CD4-positive, alpha-beta T cell (primary cell): ENCODE data around the gene TUBA3E. TPM values are rescaled to one million over a fixed set of nuclear protein-coding genes. Genes with fewer than 3 reads are reported as not detected.
"Not testable (repeated sequence)": the region's sequence is repeated elsewhere in the genome, so short reads cannot be mapped to it uniquely, and the experiment has no call there.

Source experiments
- ATAC-seq: fragments of 200-7000 bp; cut with Tn5 transposase; one replicate; pipeline ENCODE4 v1.10.0; 2022; ENCODE audit warnings: mild to moderate bottlenecking; ENCODE audit not compliant: poor library complexity
- CTCF ChIA-PET: fragments of 350-600 bp; sonication (Branson Sonifier 250); formaldehyde crosslinking; loops from one replicate; lab custom pipeline; 2021; ENCODE audit warnings: antibody characterized with exemption, inconsistent platforms; lab: Charles Lee
- POLR2A ChIA-PET: fragments of 350-600 bp; sonication (Branson Sonifier 250); formaldehyde crosslinking; loops from one replicate; lab custom pipeline; 2021; ENCODE audit warnings: antibody characterized with exemption, inconsistent platforms; lab: Charles Lee
- DNase-seq, 14 experiments: peaks; one replicate each; pipeline ENCODE4 v3.0.0-alpha.2; 2013 to 2020; ENCODE audit warnings: mixed read lengths in 2 of 14
- H3K27ac ChIP-seq, 2 donors: one replicate each; pipeline versions ENCODE4 v1.5.1 to v1.7.0; 2013; ENCODE audit warnings: low read length in 2 of 2, low read depth in 1 of 2, mild to moderate bottlenecking in 1 of 2
- H3K27me3 ChIP-seq, 2 experiments: 1 replicate in 1 of 2; 2 replicates in 1 of 2; pipeline versions ENCODE4 v1.6.1 to v1.7.0; 2013; ENCODE audit warnings: low read length in 2 of 2, control low read depth in 1 of 2, mild to moderate bottlenecking in 1 of 2, moderate library complexity in 1 of 2; ENCODE audit not compliant: insufficient read depth in 2 of 2, control insufficient read depth in 1 of 2
- H3K36me3 ChIP-seq: one replicate; pipeline ENCODE4 v1.6.1; 2013; ENCODE audit warnings: low read length, control low read depth; ENCODE audit not compliant: insufficient read depth
- H3K4me1 ChIP-seq: one replicate; pipeline ENCODE4 v1.6.1; 2013; ENCODE audit warnings: low read length, control low read depth; ENCODE audit not compliant: insufficient read depth
- H3K4me3 ChIP-seq: one replicate; pipeline ENCODE4 v1.5.1; 2013; ENCODE audit warnings: mild to moderate bottlenecking, low read length, moderate library complexity
- H3K9me3 ChIP-seq, 2 experiments: 1 replicate in 1 of 2; 2 replicates in 1 of 2; pipeline versions ENCODE4 v1.6.1 to v1.7.0; 2013; ENCODE audit warnings: low read length in 2 of 2, mild to moderate bottlenecking in 2 of 2, control low read depth in 1 of 2, moderate library complexity in 1 of 2; ENCODE audit not compliant: control insufficient read depth in 1 of 2, insufficient read depth in 1 of 2
- H3K27ac Mint-ChIP-seq: one replicate; pipeline ENCODE4 v1.8.0; 2020; ENCODE audit warnings: mixed read lengths
- H3K27me3 Mint-ChIP-seq: one replicate; pipeline ENCODE4 v1.8.0; 2021; ENCODE audit warnings: mixed read lengths
- H3K36me3 Mint-ChIP-seq: one replicate; pipeline ENCODE4 v1.8.0; 2021; ENCODE audit warnings: low read depth, mixed read lengths
- H3K4me1 Mint-ChIP-seq: one replicate; pipeline ENCODE4 v1.8.0; 2021; ENCODE audit warnings: low read depth, mixed read lengths
- H3K4me3 Mint-ChIP-seq: one replicate; pipeline ENCODE4 v1.8.0; 2020; ENCODE audit warnings: mild to moderate bottlenecking, mixed read lengths
- H3K9me3 Mint-ChIP-seq: one replicate; pipeline ENCODE4 v1.8.0; 2020; ENCODE audit warnings: mixed read lengths
- intact Hi-C, 2 experiments: fragments of 100-400 bp; cut with DNase I in 1 of 2; cut with micrococcal nuclease in 1 of 2; formaldehyde crosslinking; loops; one replicate each; pipeline versions ENCODE4 v1.15.1 to v1.9.0; 2023 to 2025; cut with DNase I, micrococcal nuclease
- total RNA-seq, 174 experiments: library from RNA in 2 of 174; stranded (reverse) in 2 of 174; gene quantifications; one replicate each; pipeline ENCODE4 v1.2.3 and lab custom pipeline; 2021 to 2026
- TF ChIP-seq, protein P1 (sequence below): fragments of 200-600 bp; IDR thresholded peaks from one replicate; pipeline ENCODE4 v1.8.0; 2022; ENCODE audit warnings: antibody characterized with exemption, mild to moderate bottlenecking

The TUBA3E gene
- total RNA-seq, 2 experiments from 2014 or later: not detected

DNA sequence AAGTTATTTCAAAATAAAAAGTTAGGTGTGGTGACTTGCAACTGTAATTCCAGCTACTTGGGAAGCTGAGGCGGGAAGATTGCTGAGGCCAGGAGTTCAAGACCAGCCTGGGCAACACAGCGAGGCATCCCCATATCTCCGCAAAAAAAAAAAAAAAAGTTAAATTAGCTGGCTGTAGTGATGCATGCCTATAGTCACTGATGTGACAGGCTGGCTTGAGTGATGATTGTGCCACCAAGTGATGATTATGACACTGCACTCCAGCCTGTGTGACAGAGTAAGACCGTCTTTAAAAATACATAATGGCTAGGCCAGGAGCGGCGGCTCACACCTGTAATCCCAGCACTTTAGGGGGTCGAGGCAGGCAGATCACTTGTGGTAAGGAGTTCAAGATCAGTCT, 28.3 kb downstream of the TUBA3E start:
- Mint-ChIP-seq H3K27me3 (no peaks in the 10 kb centered on the region), H3K27ac (no peak overlapping the region), H3K9me3 (no peaks in the 10 kb centered on the region), H3K4me3 (no peak overlapping the region), H3K4me1 (no peaks in the 10 kb centered on the region), H3K36me3 (peaks cover 84% of the 10 kb centered on the region)
- intact Hi-C loops: no loop called here
- DNase-seq (no peak), ATAC-seq (no peak)
- CTCF ChIA-PET: no interaction called here
- Histone ChIP-seq H3K36me3 (peaks cover 63% of the 10 kb centered on the region), H3K27ac (no peak overlapping the region), H3K4me3 (no peak overlapping the region), H3K27me3 (no peaks in the 10 kb centered on the region), H3K9me3 (no peaks in the 10 kb centered on the region), H3K4me1 (no peaks in the 10 kb centered on the region)
- POLR2A ChIA-PET: no interaction called here
- TF ChIP-seq, protein P1, sequence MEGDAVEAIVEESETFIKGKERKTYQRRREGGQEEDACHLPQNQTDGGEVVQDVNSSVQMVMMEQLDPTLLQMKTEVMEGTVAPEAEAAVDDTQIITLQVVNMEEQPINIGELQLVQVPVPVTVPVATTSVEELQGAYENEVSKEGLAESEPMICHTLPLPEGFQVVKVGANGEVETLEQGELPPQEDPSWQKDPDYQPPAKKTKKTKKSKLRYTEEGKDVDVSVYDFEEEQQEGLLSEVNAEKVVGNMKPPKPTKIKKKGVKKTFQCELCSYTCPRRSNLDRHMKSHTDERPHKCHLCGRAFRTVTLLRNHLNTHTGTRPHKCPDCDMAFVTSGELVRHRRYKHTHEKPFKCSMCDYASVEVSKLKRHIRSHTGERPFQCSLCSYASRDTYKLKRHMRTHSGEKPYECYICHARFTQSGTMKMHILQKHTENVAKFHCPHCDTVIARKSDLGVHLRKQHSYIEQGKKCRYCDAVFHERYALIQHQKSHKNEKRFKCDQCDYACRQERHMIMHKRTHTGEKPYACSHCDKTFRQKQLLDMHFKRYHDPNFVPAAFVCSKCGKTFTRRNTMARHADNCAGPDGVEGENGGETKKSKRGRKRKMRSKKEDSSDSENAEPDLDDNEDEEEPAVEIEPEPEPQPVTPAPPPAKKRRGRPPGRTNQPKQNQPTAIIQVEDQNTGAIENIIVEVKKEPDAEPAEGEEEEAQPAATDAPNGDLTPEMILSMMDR: no peak

DNA sequence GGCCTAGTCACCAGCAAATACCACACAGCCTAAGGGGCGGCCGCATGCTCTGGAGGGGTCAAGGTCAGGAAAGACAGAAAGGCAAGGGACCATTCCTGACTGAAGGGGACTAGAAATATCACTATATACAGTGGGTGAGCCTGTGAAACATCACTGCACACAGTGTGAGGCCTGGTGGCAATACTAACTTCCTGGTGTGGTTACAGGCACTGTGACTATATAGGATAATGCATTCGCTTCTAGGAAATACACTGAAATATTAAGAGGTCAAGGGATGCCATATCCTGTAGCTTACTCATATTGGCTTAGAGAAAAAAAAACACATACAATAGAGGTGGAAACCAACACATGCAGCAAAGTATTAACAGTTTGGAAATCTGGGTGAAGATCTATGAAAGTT, 29.1 kb downstream of the TUBA3E start:
- CTCF ChIA-PET, H3K27me3 ChIP-seq, H3K9me3 ChIP-seq, H3K27ac Mint-ChIP-seq, H3K4me3 ChIP-seq, H3K4me1 ChIP-seq, H3K9me3 Mint-ChIP-seq, H3K27me3 Mint-ChIP-seq, ATAC-seq, intact Hi-C loops, H3K27ac ChIP-seq, H3K4me3 Mint-ChIP-seq, H3K4me1 Mint-ChIP-seq, POLR2A ChIA-PET, DNase-seq: not testable (repeated sequence)
- peaks cover 68% of the 10 kb centered on the region for H3K36me3 ChIP-seq
- H3K36me3 Mint-ChIP-seq: peaks cover 84% of the 10 kb centered on the region

DNA sequence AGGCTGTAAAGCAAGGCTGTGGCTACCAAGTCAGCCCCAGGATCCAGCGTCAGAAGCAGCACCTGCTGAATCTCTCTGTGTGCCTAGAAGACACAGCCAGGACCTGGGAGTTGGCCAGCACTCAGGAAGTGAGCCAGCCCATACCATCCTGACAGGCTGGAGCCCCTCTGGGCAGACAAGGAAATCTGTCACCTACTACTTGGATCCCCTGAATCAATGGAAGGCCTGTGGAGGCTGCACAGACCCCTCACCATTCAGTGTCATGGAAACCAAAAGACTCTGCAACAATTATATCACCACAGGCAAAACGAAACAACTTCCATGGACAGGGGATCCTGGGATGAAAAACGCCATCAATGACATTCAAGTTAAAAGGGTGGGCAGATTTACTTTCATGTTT, 31.6 kb downstream of the TUBA3E start:
- CTCF ChIA-PET, DNase-seq, POLR2A ChIA-PET, H3K27me3 ChIP-seq, H3K4me3 Mint-ChIP-seq, ATAC-seq, H3K4me1 ChIP-seq, H3K9me3 Mint-ChIP-seq, H3K27ac ChIP-seq, H3K4me3 ChIP-seq, H3K9me3 ChIP-seq, intact Hi-C loops, H3K27me3 Mint-ChIP-seq, H3K4me1 Mint-ChIP-seq, H3K27ac Mint-ChIP-seq: not testable (repeated sequence)
- H3K36me3 ChIP-seq: peaks cover 62% of the 10 kb centered on the region
- H3K36me3 Mint-ChIP-seq: peaks cover 72% of the 10 kb centered on the region

DNA sequence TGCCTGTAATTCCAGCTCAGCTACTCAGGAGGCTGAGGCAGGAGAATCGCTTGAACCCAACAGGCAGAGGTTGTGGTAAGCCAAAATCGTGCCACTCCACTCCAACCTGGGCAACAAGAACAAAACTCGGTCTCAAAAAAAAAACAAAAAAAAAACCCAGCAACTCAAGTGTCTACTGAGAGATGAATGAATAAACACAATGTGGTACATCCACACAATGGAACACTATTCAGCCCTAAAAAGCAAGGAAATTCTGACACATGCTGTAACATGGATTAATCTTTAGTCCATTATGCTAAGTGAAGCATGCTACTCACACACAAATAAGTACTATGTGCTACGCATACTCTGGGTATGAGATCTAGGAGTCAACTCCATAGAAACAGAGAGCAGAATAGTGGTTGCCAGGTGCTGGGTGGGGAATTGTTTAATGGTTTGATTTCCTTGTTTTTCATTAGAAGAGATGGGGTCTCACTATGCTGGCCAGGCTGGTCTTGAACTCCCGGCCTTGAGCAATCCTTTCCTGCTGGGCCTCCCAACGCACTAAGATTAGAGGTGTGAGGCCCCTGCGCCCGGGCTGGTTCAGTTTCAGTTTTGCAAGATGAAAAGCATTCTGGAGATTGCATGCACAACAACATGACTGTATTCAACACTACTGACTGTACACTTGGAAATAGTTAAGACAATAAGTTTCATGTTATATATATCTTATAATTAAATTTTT, 32.8 kb downstream of the TUBA3E start:
- Histone ChIP-seq H3K9me3 (no peaks in the 10 kb centered on the region), H3K36me3 (peaks cover 58% of the 10 kb centered on the region), H3K27ac (no peak overlapping the region), H3K27me3 (no peaks in the 10 kb centered on the region), H3K4me3 (no peak overlapping the region), H3K4me1 (no peaks in the 10 kb centered on the region)
- no peak overlapping the region for H3K27ac Mint-ChIP-seq
- intact Hi-C loops: no loop called here
- ChIA-PET POLR2A (no interaction called here), CTCF (no interaction called here)
- H3K36me3 Mint-ChIP-seq: peaks cover 74% of the 10 kb centered on the region
- TF ChIP-seq, protein P1: no peak
- DNase-seq: no peak
- no peak for ATAC-seq
- no peaks in the 10 kb centered on the region for H3K4me1 Mint-ChIP-seq
- no peak overlapping the region for H3K4me3 Mint-ChIP-seq
- no peaks in the 10 kb centered on the region for H3K9me3 Mint-ChIP-seq
- no peaks in the 10 kb centered on the region for H3K27me3 Mint-ChIP-seq
